Gastroesophageal sphincter (tissue), 4 donors: ENCODE results near the gene OSGEP. TPM values are rescaled to one million over a fixed set of nuclear protein-coding genes. Genes with fewer than 3 reads are reported as not detected.

Experiments used
- ATAC-seq: fragments of 150-250 bp; one replicate; pipeline ENCODE4 v1.9.1; 2016; ENCODE audit warnings: mild to moderate bottlenecking, moderate library complexity
- H3K27ac ChIP-seq, 4 donors: fragments of 200-600 bp; sonication (generic) in 3 of 4; 1 replicate in 3 of 4; 2 replicates in 1 of 4; pipeline ENCODE4 v1.5.1; 2016 to 2019
- H3K27me3 ChIP-seq: fragments of 200-600 bp; sonication (generic); one replicate; pipeline ENCODE4 v1.5.1; 2019
- H3K36me3 ChIP-seq, 2 donors: fragments of 200-600 bp; sonication (generic); one replicate each; pipeline ENCODE4 v1.5.1; 2019; ENCODE audit warnings: control low read depth in 1 of 2
- H3K4me1 ChIP-seq, 3 donors: fragments of 200-600 bp; sonication (generic); 1 replicate in 2 of 3; 2 replicates in 1 of 3; pipeline ENCODE4 v1.5.1; 2016 to 2019; ENCODE audit warnings: control low read depth in 2 of 3
- H3K4me3 ChIP-seq, 2 donors: fragments of 200-600 bp; sonication (generic); one replicate each; pipeline ENCODE4 v1.5.1; 2019; ENCODE audit warnings: mild to moderate bottlenecking in 1 of 2, moderate library complexity in 1 of 2
- H3K9me3 ChIP-seq, 3 donors: fragments of 200-600 bp; sonication (generic); one replicate each; pipeline ENCODE4 v1.5.1; 2017 to 2019; ENCODE audit warnings: control low read depth in 2 of 3
- CTCF ChIP-seq, 4 experiments: fragments of 200-600 bp in 2 of 4; fragments of 450-650 bp in 2 of 4; sonication (generic) in 1 of 4; IDR thresholded peaks; one replicate each; pipeline ENCODE4 v1.5.1; 2017 to 2019; ENCODE audit warnings: antibody characterized with exemption in 4 of 4, mild to moderate bottlenecking in 2 of 4, moderate library complexity in 2 of 4
- EP300 ChIP-seq: sonication (generic); formaldehyde crosslinking; IDR thresholded peaks from one replicate; pipeline ENCODE4 v1.6.1; 2017; ENCODE audit warnings: antibody characterized with exemption, mild to moderate bottlenecking
- POLR2A ChIP-seq, 2 donors: fragments of 450-650 bp; IDR thresholded peaks; one replicate each; pipeline ENCODE4 v1.6.1; 2017; ENCODE audit warnings: antibody characterized with exemption in 2 of 2, mild to moderate bottlenecking in 2 of 2, moderate library complexity in 1 of 2
- POLR2AphosphoS5 ChIP-seq: sonication (generic); formaldehyde crosslinking; IDR thresholded peaks from one replicate; pipeline ENCODE4 v1.6.1; 2017; ENCODE audit warnings: antibody characterized with exemption
- WGBS, 2 donors: methylation state at CpG; one replicate each; pipeline ENCODE4 v1.1.5; 2018; ENCODE audit warnings: low coverage in 1 of 2; 5-methylcytosine and 5-hydroxymethylcytosine counted together
- total RNA-seq, 4 donors: library from RNA; depleted of rRNA; stranded (reverse); fragments of >200 nt; gene quantifications; one replicate each; pipeline ENCODE4 v1.1.0, GENCODE V29; 2016

The OSGEP gene
- total RNA-seq, 4 donors from 2014 or later: 28.2 to 44.4 (median 34.4) TPM

- no peak for TF ChIP-seq EP300
- TF ChIP-seq CTCF (IDR thresholded peaks at IDR 0.05): no peak
- no peak for TF ChIP-seq POLR2AphosphoS5
- TF ChIP-seq POLR2A (IDR thresholded peaks at IDR 0.05): no peak
- Histone ChIP-seq H3K4me3 (no peak overlapping the region), H3K9me3 (no peaks in the 10 kb centered on the region), H3K27ac (no peak overlapping the region), H3K27me3 (peaks cover 20% of the 10 kb centered on the region), H3K4me1 (peaks cover 0 to 7% (median 0%) of the 10 kb centered on the region in 3 donors), H3K36me3 (peaks cover 0 to 2% of the 10 kb centered on the region in 2 donors)
- no peak for ATAC-seq
- 72 to 76% methylated on average over 5 of the region's 5 CpGs for whole genome bisulfite sequencing, 2 donors
Observed at GRCh38 chr14:20482382-20482781, 27.8 kb upstream of the OSGEP start.

GRCh38 chr14:20478894-20479293, 24.3 kb upstream of the OSGEP start:
- ATAC-seq: no peak
- H3K36me3 ChIP-seq: peaks cover 0 to 34% of the 10 kb centered on the region in 2 donors
- TF ChIP-seq POLR2A (IDR thresholded peaks at IDR 0.05) (no peak), CTCF (IDR thresholded peaks at IDR 0.05) (no peak), EP300 (no peak), POLR2AphosphoS5 (no peak)
- no peak overlapping the region for H3K4me3 ChIP-seq
- no peaks in the 10 kb centered on the region for H3K9me3 ChIP-seq
- 92 to 96% methylated on average over 2 of the region's 2 CpGs for WGBS, 2 donors
- H3K27me3 ChIP-seq: peaks cover under 1% of the 10 kb centered on the region
- H3K27ac ChIP-seq: no peak overlapping the region
- peaks cover 0 to 13% (median 0%) of the 10 kb centered on the region in 3 donors for H3K4me1 ChIP-seq

- no peaks in the 10 kb centered on the region for H3K9me3 ChIP-seq
- H3K27ac ChIP-seq: peak overlapping the region in 3 of 4 donors; percentile 3 to 23 (median 22)
- H3K4me3 ChIP-seq: no peak overlapping the region
- H3K27me3 ChIP-seq: no peaks in the 10 kb centered on the region
- 20 to 57% methylated on average over 1 of the region's 1 CpG for WGBS, 2 donors
- H3K4me1 ChIP-seq: peaks cover 0 to 13% (median 0%) of the 10 kb centered on the region in 3 donors
- ATAC-seq: no peak
- peaks cover 0 to 49% of the 10 kb centered on the region in 2 donors for H3K36me3 ChIP-seq
- no peak for TF ChIP-seq POLR2A (IDR thresholded peaks at IDR 0.05)
- TF ChIP-seq CTCF (IDR thresholded peaks at IDR 0.05): no peak
- TF ChIP-seq POLR2AphosphoS5: no peak
- no peak for TF ChIP-seq EP300
Observed at GRCh38 chr14:20477211-20477876, 22.7 kb upstream of the OSGEP start.

GRCh38 chr14:20476776-20477175, 22.2 kb upstream of the OSGEP start:
- no peaks in the 10 kb centered on the region for H3K27me3 ChIP-seq
- H3K36me3 ChIP-seq: peaks cover 0 to 51% of the 10 kb centered on the region in 2 donors
- no peaks in the 10 kb centered on the region for H3K9me3 ChIP-seq
- H3K4me3 ChIP-seq: no peak overlapping the region
- H3K27ac ChIP-seq: peak overlapping the region in 1 of 4 donors; percentile 3
- TF ChIP-seq POLR2A (IDR thresholded peaks at IDR 0.05): no peak
- no peak for TF ChIP-seq EP300
- TF ChIP-seq POLR2AphosphoS5: no peak
- TF ChIP-seq CTCF (IDR thresholded peaks at IDR 0.05): no peak
- peaks cover 0 to 13% (median 0%) of the 10 kb centered on the region in 3 donors for H3K4me1 ChIP-seq
- WGBS, 2 donors: 83 to 100% methylated on average over 1 to 4 of the region's 5 CpGs
- no peak for ATAC-seq
